ENCODE data around the gene TMEM254.

The TMEM254 gene

DNA sequence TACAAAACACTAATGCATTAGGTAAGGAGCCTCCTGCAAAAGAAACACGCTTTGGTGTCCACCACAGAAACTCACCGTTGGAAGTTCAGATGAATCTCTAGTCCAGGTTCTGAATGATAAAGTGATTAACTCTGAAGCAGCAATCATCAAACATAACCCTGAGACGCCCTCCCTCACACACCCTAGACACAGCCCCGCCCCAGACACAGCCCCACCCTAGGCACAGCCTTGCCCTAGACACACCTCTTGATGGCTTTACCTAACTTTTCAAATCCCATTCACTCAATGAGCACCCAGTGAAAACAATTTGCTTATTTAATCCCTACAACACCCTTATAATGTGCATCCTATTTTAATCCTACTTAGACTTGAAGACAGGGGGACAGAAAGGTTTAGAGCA, 21.3 kb upstream of the TMEM254 start:
- TF ChIP-seq, protein P1, sequence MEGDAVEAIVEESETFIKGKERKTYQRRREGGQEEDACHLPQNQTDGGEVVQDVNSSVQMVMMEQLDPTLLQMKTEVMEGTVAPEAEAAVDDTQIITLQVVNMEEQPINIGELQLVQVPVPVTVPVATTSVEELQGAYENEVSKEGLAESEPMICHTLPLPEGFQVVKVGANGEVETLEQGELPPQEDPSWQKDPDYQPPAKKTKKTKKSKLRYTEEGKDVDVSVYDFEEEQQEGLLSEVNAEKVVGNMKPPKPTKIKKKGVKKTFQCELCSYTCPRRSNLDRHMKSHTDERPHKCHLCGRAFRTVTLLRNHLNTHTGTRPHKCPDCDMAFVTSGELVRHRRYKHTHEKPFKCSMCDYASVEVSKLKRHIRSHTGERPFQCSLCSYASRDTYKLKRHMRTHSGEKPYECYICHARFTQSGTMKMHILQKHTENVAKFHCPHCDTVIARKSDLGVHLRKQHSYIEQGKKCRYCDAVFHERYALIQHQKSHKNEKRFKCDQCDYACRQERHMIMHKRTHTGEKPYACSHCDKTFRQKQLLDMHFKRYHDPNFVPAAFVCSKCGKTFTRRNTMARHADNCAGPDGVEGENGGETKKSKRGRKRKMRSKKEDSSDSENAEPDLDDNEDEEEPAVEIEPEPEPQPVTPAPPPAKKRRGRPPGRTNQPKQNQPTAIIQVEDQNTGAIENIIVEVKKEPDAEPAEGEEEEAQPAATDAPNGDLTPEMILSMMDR (IDR thresholded peaks at IDR 0.05) = no peak

DNA sequence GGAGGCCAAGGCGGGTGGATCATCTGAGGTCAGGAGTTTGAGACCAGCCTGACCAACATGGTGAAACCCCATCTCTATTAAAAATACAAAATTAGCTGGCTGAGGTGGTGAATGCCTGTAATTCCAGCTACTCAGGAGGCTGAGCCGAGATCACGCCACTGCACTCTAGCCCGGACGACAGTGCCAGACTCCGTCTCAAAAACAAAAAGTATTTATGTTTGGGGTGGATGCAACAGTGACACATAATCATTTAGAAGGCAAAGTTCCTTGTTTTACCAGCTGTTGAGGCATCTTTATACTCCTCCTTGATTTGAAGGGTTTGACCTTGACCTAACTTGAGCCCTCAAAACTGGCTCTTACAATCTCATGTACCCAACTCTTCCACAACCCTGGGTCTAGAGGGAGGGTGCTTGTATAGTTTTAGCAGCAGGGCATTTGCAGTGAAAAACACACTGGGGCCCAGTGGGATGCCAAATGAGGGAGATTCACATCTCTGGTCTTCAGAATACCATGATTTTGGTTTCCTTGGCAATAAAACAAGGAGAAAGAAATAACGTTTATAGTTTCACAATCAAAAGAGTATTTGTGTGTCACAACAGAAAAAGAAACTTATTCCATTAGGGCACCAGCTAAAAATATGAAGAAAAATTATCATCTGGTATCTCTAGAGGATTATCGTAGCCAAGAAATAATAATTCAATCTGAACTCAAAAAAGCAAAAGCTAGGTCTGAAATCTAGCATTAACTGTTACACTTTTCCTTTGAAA, 14.2 kb upstream of the TMEM254 start:
- TF ChIP-seq, protein P1 (IDR thresholded peaks at IDR 0.05) = no peak

DNA sequence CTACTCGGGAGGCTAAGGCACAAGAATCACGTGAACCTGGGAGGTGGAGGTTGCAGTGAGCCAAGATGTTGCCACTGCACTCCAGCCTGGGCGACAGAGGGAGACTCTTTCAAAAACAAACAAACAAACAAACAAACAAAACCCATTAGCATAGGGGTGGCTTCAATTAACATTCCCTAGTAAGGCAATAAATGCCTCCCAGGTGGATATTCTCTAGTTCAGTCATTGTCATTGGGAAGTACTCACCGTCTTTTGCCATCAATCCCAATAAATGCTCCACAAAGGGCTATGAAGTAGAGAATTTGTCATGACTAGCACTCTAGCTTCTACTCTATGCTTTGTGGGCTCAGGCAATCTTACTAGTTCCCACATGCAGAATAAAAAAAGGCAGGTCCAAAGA, 11.7 kb upstream of the TMEM254 start:
- TF ChIP-seq, protein P1 (IDR thresholded peaks at IDR 0.05) = no peak

DNA sequence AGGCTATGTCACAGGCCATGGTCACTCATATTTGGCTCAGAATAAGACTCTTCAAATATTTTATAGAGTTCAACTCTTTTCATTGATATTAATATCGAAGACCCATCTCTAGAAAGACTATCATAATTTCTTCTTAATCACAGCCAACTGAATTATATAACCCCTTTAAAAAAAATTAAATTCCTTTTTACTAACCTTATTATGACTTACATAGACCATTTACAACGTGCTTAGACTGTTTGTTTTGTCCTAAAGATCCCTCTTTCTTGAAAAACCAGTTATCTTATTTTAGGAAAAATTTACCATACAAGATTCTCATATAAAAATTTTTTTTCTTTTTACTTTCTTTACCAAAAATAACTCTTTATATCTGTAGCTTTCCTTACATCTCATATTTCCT, 10.2 kb upstream of the TMEM254 start:
- TF ChIP-seq, protein P1 (IDR thresholded peaks at IDR 0.05) = no peak

DNA sequence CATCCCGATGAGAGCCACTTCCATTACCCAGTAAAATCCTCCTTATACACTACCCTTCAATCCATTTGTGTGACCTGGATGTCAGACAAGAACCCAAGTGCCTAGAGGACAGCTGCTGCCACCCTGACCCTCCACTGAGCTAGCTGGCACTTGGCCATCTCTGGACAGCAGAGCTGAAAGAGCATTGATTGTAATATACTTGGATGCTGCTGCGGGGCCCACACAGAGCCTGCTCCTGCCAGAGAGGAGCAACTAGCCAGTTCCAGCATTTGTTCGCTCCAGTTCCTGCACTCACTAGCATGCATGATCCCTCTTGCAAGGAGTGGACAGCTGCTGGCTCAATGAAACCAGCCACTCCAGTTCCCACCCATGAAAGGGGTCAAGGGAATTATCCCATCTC, 8.4 kb upstream of the TMEM254 start:
- TF ChIP-seq, protein P1 (IDR thresholded peaks at IDR 0.05) = no peak

DNA sequence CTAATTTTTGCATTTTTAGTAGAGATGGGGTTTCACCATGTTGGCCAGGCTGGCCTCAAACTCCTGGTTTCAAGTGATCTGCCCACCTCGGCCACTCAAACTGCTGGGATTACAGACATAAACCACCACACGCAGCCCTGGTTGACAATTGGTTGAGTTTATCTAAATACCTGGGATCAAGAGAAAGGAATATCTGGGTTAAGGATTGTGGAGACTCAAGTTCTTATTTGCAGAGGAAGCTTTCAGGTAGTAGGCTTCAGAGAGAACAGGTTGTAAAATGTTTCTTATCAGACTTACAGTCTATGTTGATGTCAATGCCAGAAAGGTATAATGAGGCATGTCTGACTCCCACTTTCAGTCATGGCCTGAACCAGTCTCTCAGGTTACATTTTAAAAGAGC, 5.9 kb upstream of the TMEM254 start:
- TF ChIP-seq, protein P1 (IDR thresholded peaks at IDR 0.05) = no peak

DNA sequence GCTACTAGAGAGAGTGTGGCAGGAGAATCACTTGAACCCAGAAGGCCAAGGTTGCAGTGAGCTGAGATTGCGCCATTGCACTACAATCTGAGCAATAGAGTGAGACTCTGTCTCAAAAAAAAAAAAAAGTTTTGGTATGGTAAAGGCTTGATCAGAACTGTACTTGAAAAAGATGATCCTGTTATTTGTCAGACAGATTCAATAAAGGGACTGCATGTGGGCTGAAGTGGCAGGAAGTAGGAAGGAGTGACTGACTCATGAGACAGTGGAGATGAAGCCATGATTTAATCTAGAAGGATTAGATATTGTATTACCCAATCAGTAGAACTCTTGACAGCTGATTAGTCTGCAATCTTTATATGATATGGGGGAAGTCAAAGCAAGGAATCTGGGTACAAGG, 2.7 kb upstream of the TMEM254 start:
- TF ChIP-seq, protein P1 (IDR thresholded peaks at IDR 0.05) = no peak
